ENCODE results near the gene F2RL3.
"Not testable (repeated sequence)": the region's sequence is repeated elsewhere in the genome, so short reads cannot be mapped to it uniquely, and the experiment has no call there.

The F2RL3 gene

DNA sequence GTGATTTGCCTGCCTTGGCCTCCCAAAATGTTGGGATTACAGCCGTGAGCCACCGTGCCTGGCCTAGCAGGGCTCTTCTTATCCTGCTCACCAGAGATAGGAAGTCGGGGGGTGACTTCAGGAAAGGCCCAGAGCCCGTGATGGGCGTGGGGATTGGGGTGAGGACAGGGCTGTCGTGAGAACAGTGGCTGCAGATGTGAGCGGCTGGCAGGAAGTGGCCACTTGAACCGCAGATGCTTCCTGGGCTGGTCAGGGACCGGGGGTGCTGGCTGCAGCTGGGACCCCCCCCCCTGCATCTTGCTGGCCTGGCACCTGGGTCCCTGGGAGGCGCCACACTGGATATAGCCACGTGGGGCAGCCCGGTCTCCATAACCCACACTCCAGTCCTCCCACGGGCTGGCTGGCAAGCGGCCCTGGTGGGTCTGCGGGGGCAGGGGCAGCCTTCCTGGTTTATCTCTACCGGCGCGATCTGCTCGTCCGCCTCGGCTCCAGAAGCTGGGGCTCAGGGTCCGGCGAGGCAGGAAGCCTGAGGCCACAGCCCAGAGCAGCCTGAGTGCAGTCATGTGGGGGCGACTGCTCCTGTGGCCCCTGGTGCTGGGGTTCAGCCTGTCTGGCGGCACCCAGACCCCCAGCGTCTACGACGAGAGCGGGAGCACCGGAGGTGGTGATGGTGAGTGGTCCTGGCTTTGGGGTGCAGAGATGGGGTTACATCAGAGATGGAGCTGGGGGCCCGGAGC is at the start of gene F2RL3:
Gene F2RL3, plus strand, starts transcription at position 371 of the 737 bp plus-strand sequence. Its CDS starts 191 bp downstream, at position 562.
- no peak for DNase-seq (ENCODE audit: low spot score)

DNA sequence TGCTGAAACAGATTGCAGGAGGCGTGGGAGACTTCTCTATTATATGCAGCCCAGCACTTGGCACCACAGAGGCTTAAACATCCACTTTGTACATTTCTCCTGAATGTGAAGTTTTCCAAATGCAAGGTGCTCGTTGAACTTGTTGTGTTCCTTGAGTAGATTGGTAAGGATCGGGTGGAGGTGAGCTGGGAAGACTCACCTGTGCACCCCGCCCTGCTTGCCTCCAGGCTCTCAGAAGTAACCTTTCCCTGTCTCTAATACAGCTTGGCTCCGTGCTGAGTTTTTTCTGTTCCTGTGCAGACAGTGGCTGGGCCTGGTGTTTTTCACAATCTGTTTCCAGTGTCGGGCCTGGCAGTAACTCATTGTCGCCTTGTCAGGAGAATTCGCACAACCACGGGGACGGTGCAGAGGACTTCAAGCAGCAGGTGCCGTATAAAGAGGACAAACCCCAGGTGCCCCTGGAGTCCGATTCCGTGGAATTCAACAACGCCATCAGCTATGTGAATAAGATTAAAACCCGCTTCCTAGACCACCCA is 47.3 kb upstream of the F2RL3 start:
- DNase-seq (ENCODE audit: low spot score) = no peak

DNA sequence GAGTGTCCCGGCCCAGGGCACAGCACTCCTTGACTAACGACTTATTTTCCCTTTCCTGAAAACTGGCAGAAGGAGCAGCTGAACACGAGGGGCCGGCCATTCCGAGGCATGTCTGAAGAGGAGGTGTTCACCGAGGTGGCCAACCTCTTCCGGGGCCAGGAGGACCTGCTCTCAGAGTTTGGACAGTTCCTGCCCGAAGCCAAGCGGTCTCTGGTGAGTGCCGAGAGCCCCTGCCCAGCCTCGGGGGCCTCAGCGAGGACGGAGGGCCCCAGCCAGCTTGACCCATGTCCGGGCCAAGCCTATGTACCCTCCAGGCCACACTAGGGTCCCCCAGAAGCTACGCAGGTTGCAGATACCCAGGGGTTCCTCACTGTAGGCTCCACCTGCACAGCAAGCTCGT is 41.9 kb upstream of the F2RL3 start:
- DNase-seq (ENCODE audit: low spot score) = no peak

DNA sequence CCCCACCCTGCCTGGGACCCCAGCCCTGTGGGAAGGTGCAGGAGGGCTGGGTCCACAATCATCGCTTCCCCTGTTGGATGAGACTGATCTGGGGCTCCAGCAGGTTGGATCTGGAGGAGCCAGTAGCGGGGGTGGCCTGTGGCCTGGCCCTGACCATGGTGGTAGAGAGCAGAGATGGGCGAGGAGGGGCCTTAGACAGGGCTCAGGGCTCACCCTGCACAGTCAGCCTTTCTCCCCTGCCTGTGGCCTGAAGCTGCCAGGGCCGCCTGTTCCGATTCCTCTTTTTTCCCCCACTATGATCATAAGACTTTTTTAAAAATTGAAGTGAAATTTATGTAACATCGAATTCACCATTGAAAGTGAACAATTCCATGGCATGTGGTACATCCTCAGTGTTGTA is 41.4 kb upstream of the F2RL3 start:
- DNase-seq (ENCODE audit: low spot score) = no peak

DNA sequence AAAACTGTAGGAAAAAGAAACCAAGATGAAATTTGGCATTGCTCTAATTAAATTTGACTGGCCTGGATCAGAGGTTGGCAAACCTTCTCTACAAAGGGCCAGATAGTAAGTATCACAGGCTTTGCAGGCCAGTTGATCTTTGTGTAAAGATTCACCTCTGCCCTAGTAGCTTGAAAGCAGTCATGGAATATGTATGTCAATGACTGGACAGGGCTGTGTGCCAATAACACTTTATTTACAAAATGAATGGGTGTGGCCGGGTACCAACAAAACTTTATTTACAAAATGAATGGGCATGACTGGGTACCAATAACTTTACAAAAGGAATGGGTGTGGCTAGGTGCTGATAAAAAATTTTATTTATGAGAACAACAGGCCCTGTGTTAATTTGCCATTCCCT is 39.6 kb upstream of the F2RL3 start:
- DNase-seq (ENCODE audit: low spot score) = no peak

DNA sequence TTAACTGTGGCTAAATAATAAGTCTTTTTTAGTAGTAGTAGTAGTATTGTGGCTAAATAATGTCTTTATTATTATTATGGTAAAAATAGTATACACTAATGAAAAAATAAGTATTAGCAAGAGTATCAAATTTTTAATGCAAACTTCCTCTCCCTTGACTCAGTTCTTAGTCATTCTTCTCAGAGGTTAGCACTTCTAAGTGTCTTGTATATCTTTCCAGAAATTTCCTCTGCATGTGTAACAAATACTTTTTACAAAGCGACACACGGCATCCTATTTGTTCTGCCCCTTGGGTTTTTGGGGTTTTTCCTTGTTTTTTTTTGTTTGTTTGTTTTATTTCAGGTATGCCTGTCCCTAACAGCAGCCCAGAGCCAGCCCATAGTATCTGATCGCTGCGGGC is 38.7 kb upstream of the F2RL3 start:
- DNase-seq (ENCODE audit: low spot score) = no peak

DNA sequence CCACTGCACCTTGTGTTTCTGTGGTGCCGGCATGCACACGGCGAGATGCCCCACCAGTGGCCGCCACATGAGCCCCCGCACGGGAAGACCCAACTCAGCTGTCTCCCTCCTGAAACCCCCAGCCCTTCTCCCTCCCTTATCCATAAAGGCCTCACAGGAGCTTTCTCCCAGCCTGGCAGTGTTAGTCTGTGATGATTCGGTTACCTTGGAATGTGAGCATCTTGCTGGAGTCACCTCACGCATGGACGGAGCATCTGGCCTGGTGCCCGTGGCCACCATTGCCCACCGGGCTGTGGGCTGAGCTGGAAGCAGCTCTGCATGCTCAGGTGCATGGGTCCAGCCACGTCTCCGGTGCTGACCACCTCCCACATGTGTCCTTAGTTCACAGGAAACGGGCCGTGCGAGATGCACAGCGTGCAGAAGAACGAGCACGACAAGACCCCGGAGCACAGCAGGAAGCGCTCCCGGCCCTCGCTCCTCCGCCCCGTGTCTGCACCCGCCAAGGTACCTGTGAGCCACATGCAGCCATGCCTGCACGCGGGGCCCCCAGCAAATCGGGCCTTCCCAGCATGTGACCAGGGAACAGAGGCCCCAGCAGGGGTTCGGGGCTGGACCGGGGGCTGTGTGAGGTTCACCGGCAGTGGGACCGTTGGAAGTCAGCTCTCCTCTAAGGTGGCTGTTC is 37.6 kb upstream of the F2RL3 start:
- DNase-seq (ENCODE audit: low spot score) = no peak

DNA sequence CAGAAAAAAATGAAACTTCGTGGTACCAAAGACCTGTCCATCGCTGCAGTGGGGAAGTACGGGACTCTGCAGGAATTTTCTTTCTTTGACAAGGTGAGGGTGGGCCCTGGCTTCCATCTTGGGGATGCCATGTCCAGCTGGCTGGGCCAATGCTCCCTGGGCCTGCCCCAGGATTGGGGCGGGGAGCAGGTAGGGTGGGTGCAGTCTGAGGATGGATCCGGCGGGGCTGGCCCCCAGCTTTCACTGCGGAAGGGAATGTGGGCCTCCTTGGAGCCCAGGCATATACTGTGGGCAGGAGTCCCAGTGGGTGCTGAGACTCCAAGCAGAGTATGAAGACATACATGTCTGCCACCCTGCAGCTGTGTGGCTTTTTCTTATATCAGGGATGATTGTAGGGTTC is 35.7 kb upstream of the F2RL3 start:
- DNase-seq (ENCODE audit: low spot score) = no peak

DNA sequence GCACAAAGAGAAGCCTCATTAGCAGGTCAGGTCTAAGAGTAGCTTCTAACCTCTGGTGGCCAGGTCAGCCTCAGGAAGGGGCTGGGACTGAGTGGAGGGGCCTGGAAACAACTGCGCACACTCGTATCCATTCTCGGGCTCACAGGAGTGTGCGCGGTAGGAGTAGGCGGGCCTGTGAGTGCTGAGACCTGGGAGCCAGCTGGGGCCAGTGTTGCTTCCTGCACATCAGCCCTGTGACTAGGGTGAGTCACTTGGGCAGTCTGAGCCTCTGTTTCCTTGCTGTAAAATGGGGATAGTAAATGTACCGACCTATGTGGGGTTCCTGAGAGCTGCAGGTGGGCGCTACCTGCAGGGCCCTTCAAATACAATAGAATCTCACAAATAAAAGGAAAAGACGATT is 32.7 kb upstream of the F2RL3 start:
- DNase-seq (ENCODE audit: low spot score) = no peak

DNA sequence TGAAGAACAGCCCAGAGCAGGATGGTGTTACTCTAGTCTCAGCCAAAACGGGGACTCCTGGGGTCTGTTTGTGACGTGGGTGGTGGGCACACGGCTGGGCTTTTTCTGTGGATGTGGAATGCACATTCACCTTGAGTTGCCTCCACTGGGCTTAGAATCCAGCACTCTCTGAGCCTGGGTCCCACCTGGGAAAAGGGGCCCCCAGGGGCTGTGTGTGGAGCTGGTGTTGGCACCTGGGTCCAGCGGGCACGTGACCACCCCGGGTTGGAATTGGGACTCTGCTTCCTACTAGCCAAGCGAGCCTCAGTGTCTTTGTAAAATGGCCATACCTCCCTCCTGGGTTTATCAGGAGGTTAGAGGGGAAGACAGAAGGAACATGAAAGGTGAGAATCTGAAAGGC is 29.2 kb upstream of the F2RL3 start:
- no peak for DNase-seq (ENCODE audit: low spot score)

DNA sequence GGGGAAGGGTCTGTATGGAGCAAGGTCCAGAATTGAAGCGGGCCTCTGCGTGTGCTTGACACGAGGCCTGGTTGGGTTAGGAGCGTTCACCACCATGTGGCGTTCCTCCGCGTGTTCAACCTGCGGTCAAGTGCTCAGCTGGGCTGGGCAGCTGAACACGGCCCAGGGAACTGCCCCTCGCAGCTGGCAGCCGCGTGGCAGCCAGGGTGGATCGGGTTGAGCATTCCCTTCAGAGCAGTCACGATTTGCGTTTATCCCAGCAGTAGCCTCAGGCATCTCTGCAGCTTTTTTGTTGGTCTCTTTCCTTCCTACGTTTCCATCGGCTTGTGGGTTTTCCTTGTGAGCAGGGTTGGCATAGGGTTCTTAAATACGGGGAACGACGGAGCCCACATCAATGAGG is 28.7 kb upstream of the F2RL3 start:
- no peak for DNase-seq (ENCODE audit: low spot score)

DNA sequence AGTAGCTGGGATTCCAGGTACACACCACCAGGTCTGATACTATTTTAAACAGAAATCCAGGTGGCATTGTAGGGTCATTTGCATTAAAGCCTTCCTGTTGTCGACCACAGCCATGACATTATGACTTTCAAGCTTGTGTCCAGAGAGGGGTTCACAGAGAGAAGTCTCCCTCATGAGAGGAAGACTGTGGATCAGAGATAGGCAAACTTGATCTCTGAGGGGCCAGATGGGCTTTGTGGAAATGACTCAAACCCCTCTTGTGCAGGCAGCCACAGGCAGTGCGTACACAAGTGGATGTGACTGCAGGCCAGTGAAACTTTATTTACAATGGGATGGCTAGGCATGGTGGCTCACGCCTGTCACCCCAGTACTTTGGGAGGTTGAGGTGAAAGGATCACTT is 27.8 kb upstream of the F2RL3 start:
- DNase-seq (ENCODE audit: low spot score) = no peak

DNA sequence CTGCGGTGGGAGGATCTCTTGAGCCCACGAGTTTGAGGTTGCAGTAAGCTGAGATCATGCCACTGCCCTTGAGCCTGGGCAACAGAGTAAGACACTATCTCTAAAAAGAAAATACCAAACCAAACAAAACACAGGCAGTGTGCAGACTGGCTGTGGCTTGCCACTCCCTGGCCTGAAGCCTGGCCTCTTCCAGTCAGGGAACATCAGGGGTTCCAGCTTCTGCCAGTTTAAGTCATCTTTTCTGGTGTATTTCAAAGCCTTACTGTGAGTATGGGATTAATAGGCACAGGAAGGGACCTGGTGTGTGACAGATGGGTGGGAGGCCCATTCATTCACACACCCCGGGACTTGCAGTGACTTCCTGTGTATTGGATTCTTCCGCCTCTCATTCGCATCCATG is 27.0 kb upstream of the F2RL3 start:
- no peak for DNase-seq (ENCODE audit: low spot score)

DNA sequence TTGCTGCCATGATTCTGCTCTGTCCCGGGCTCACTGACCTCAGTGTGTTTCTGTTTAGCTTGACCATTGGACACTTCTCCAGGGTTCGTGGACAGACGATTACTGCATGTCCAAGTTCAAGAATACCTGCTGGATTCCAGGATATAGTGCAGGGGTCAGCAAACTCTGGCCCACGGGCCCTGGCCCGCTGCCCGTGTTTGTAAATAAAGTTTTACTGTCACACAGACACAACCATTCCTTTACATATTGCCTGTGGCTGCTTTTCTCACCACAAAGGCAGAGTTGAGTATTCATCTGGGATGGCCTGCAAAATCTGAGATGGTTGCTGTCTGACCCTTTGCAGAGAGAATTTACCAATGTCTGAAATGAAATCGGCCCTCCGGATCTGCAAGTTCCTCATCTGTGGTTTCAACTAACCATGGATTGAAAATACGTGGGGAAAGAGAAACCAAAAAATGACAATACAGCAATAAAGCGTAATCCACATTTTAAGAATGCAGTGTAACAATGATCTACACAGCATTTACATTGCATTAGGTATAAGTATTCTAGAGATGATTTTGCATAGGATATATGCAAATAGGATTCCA is 25.9 kb upstream of the F2RL3 start:
- DNase-seq (ENCODE audit: low spot score) = no peak

DNA sequence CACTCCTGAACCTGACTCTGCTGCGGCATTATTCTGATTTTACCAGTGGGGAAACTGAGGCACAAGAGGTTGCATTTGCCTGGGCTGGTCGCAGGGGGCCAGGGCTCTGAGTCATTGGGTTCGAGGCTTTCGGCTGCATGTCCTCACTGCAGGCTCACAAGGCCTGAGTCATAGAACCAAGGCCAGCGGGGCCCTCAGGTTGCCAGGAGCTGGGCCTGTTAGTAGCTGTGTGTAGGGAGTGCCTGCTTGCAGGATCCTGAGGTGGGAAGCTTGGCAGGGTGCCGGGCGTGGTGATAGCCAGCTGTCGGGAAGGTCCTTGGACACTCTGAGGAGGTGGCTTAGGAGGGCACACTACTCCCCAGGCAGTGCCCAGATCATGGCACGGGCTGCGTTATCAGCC is 21.6 kb upstream of the F2RL3 start:
- DNase-seq (ENCODE audit: low spot score) = no peak

DNA sequence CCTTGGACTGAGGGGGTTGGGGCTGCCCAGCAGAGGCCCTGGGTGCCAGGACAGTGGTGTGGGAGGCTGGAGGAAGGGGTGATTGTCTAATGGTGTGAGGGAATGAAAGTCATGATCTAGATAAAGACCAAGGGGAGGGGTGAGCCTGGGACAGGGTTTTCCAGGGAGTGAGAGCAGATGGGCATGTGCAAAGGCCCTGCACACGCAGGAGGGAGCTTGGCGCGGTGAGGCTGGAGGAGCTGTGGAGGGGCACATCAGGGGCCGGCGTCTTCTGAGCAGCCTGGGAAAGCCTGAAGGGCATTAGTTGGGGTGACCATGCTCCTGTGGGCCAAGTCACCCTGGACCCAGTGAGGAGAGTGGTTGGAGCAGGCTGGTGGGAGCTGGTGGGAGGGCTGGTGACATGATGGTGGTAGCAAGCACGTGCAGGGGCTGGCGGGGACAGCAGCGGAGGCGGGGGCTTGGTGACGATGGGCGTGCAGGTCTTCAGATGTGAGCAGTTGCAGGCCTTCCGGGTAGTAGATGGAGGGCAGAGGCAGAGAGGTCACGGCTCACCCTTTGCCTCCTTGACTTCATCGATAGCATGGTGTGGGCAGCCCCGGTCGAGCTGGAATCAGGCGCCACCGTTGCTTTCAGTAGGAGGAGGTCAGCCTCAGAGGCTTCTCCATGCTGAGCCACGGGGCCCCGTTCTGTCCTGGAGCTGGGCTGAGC is 20.2 kb upstream of the F2RL3 start:
- DNase-seq (ENCODE audit: low spot score) = no peak

DNA sequence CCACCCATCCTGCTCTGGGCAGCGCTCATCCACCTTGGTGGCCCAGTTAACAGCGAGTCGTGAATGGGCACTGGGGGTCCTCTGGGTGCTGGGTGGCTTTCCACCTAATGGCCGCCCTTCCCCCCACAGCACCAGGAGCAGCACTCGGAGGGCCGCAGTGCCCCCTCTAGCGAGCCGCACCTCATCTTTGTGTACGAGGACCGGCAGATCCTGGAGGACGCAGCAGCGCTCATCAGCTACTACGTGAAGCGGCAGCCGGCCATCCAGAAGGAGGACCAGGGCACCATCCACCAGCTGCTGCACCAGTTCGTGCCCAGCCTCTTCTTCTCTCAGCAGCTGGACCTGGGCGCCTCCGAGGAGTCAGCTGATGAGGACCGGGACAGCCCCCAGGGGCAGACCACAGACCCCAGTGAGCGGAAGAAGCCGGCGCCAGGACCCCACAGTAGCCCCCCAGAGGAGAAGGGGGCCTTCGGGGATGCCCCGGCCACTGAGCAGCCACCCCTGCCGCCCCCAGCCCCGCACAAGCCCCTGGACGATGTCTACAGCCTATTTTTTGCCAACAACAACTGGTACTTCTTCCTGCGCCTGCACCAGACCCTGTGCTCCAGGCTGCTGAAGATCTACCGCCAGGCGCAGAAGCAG is 19.3 kb upstream of the F2RL3 start:
- DNase-seq (ENCODE audit: low spot score) = no peak

DNA sequence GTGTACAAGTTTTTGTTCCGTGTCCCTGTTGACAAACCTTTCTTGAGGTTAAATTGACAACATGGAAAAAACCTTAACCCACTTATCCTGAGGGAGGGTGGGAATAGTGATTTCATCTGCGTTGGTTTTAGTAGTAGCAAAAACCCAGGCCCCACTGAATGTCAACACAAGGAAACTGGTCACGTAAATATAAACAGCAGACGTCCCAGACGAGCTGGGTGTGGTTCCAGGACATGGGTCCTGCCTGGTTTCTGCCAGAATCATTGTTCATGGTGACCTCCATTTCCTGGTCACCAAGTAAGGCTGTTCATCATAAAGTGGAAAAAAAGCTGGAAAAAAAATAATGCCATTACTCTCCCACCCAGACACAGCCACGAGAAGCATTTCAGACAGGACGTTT is 16.9 kb upstream of the F2RL3 start:
- no peak for DNase-seq (ENCODE audit: low spot score)

DNA sequence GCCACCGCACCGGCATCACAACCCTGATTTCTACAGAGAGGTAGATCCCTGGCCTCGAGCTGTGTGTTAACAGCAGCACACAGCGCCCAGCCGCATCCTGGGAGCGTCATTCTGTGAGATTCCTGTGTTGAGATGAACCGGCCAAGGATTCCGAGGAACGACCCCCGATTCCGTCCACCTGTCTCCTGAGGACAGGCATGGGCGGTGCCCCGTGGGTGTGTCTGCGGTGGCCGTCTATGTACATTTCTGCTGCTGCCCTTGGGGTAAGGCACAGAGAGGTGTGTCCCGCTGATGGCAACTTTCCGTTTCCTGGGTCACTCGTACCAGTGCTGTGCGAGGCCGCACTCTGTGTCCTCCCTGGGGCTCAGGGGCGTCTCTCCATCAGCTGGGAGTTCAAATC is 16.1 kb upstream of the F2RL3 start:
- no peak for DNase-seq (ENCODE audit: low spot score)

DNA sequence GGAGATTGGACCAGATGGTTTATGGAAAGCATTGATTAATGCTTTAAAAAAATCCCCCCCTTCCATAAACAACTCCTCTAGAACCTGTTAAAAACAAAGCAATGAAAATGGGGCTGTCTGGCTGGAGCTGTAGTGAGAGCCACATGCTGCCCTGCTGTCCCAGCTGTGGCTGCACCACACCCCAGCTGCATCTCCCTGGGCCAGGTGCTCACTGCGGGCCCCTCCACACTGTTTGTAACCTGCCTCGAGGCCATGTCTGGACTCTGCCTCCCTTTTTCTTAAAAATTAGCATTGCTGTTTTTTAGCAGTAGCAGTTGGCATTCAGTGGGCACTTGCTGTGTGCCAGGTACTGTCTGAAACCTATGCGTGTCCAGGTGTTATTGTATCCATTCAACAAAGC is 15.2 kb upstream of the F2RL3 start:
- no peak for DNase-seq (ENCODE audit: low spot score)

DNA sequence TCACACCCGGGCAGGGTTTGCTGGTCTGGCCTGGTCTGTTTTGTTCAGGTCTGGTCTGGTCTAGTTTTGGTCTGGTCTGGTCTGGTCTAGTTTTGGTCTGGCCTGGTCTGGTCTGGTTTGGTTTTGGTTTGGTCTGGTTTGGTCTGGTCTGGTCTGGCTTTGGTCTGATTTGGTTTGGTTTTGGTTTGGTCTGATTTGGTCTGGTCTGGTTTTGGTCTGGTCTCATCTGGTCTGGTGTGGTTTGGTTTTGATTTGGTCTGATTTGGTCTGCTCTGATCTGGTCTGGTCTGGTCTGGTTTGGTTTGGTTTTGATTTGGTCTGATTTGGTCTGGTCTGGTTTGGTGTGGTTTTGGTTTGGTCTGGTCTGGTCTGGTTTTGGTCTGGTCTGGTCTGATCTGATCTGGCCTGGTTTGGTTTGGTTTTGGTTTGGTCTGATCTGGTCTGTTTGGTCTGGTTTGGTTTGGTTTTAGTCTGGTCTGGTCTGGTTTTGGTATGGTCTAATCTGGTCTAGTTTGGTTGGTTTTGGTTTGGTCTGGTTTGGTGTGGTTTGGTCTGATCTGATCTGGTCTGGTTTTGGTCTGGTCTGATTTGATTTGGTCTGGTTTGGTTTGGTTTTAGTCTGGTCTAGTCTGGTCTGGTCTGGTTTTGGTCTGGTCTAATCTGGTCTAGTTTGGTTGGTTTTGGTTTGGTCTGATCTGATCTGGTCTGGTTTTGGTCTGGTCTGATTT is 14.4 kb upstream of the F2RL3 start:
- DNase-seq (ENCODE audit: low spot score) = no peak

DNA sequence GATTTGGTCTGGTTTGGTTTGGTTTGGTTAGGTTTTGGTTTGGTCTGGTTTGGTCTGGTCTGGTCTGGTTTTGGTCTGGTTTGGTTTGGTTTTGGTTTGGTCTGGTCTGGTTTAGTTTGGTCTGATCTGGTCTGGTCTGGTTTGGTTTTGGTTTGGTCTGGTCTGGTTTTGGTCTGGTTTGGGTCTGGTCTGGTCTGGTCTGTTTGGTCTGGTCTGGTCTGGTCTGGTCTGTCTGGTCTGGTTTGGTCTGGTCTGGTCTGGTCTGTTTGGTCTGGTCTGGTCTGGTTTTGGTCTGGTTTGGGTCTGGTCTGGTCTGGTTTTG is 13.9 kb upstream of the F2RL3 start:
- DNase-seq (ENCODE audit: low spot score) = not testable (repeated sequence)
